Stimulated activated CD4-positive, alpha-beta T cell treated with anti-CD3 and anti-CD28 coated beads, TNF-alpha, amount 100 ng/mL, for 1 hour (primary cell): ENCODE results near the gene IGF2R.
"Not testable (repeated sequence)": the region's sequence is repeated elsewhere in the genome, so short reads cannot be mapped to it uniquely, and the experiment has no call there.

Experiments
- DNase-seq, 3 donors: peaks; one replicate each; pipeline ENCODE4 v3.0.0-alpha.2; 2020; ENCODE audit warnings: low read depth in 3 of 3, low spot score in 1 of 3

IGF2R gene

DNA sequence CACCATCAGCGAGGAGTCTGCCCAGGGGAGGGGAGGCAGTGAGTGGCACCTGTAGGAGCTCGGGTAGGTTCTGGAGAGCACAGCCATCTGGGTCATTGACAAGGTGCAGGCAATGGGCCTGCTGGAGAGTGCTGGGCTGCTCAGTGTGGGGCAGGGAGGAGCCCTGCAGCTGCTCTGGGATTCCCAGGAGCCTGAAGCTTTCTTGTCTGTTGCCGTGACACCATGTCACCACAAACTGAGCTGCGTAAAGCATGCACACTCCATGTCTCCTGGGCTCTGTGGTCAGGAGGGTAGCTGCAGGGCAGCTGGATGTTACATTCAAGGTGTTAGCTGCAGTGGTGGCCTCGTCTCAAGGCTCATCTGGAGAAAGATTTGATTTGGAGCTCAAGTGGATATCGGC lies 148.3 kb downstream of the IGF2R start:
- DNase-seq, result no peak

- no peak for DNase-seq
These were observed 149.8 kb downstream of the IGF2R start for GRCh38 chr6:160118620-160119229.

DNA sequence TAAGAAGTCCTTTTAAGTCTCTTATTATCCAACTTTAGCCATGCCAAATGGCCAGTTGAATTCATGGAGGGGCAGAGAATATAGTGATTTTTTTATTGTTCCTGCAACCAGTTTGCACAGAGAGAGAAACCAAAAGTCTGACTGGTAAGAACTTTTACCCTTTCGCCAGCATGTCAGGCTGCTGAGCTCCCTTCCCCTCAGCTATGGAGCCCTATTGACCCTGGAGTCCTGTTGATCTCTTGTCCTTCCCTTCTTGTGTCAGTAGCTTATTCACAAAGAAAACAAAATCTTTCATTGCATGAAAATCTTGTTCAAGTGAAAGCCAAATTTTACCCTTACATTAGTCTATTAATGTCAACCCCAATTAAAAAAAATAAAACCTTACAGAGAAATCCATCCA lies 151.2 kb downstream of the IGF2R start:
- no peak for DNase-seq

DNA sequence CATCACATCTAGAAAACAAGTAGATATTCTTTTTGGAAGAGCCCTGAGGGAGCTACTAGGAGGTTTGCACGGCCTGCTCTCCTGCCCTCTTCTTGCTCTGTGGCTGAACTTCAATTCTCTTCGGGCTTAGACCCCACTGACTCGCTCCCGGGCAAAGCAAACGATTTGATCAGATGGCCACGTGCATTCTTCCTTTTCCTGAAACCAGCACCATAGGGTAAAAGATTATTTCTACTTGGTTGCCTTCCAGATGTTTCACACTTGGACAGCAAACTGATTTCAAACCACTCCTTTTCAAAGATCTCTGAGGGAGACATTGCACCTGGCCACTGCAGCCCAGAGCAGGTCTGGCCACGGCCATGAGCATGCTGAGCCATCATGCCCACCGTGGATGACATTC lies 152.7 kb downstream of the IGF2R start, which contains the start of gene SLC22A1:
TSS of gene SLC22A1 (plus strand) at position 258 of the 400 bp plus-strand sequence. CDS start at position 379, 121 bp downstream.
- no peak for DNase-seq

DNA sequence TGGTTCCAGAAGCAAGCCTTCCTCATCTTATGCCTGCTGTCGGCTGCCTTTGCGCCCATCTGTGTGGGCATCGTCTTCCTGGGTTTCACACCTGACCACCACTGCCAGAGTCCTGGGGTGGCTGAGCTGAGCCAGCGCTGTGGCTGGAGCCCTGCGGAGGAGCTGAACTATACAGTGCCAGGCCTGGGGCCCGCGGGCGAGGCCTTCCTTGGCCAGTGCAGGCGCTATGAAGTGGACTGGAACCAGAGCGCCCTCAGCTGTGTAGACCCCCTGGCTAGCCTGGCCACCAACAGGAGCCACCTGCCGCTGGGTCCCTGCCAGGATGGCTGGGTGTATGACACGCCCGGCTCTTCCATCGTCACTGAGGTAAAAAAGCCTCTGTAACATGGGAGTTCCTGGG lies 153.1 kb downstream of the IGF2R start:
- no peak for DNase-seq

DNA sequence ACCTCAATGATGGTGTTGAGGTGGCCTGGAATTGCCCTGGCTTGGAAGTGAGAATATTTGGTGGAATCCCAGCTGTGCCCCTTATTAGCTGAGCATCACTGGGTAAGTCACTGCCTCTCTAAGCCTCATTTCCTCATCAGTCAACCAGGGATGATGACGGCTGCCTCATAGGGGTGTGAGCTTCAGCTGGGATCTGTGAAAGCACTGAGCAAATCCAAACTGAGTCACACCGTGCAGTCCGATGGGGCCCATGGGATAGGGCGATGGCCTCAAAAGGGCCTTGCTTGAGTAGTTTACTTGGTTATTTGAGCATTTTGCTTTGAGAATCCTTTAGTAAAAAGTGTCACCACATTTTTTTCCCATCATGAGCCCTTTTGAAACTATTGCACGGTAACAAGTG lies 153.9 kb downstream of the IGF2R start:
- no peak for DNase-seq

GRCh38 chr6:160124007-160124406 lies 155.1 kb downstream of the IGF2R start:
- no peak for DNase-seq

DNA sequence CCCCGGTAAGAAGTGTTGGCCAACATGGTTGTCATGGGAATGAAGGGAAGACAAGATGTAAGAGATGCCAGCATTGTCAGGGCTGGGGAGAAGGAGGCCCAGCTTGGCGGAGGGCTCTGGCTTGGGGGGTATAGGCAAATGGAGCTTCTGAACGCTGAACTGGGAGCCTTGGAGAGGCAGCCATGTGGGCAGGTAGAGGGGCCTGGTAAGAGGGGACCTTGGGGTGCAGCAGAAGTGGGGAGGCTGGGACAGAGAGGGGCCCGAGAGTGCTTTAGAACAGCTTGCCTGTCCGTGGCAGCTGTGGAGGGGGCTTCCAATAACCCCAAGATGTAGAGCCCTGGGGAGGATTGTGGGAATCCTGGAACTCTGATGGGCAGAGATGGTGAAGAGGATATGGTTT lies 155.7 kb downstream of the IGF2R start:
- no peak for DNase-seq

GRCh38 chr6:160125105-160125504 lies 156.2 kb downstream of the IGF2R start:
- DNase-seq, result not testable (repeated sequence)

DNA sequence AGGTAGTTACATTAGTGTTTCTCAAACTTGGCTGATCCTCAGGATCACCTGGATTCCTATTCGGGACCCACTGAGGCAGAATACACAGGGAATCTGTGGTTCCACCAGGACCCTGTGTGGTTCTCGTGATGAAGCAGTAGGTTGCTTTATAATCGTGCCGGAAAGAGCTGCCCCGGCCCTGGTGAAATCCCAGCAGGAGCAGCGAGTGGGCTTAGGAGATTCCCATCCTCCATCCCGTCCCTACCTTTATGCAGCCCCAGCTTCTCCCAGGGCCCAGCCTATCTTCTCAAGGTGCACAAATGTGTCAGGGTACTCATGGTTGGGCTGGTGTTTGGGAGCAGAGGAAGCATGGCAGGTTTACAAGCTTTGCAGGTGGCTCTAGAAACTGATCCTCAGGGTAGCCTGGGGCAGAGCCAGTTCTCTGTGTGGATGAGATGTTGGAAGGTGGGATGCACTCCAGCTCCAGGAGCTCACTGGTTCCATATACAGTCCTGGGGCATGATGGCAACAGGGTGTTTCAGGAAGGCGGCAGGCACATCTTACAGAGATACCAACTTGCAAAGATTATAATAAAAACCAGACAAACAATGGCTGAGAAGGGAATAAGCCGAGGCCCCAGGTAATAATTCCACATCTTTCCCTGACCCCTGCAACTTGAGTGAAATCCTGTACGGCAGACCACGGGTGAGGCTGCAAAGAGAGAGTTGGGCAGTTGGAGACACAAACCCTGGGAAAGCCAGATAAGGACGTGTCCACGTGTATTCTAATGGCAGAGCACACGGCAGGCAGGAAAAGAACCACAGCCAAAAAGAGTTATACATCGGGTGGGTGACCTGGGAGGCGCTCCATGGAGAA lies 158.6 kb downstream of the IGF2R start:
- DNase-seq, result no peak

GRCh38 chr6:160128125-160128683 lies 159.3 kb downstream of the IGF2R start:
- DNase-seq, result no peak

DNA sequence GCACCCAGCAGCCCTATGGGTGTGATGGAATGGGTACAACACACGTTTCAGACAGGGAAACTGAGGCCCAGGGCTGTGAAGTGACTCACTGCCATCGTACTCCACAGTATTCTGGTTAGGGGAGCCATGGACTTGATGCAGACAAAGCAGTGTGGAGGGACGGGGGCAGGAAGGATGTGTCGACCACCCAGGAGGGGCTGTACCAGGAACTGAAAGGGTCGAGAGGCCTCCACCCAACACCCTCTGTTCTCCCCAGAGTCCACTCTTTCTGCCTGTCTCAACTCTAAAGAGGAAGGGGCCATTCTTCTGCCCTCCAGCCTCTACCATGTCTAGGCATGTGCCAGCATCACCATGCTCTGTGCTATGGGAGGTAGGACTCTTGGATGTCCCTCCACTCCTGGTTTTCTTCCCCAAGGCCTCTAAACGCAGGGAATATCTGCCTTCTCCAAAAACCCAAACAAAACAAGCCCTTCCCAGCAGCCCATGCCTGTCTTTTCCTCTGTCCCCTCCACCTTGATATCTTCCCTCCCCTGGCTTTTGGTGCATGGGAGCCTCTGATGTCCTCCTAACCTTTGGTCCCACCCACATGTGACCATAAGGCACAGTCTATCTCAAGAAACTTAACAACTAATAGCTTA lies 160.1 kb downstream of the IGF2R start:
- DNase-seq, result no peak

GRCh38 chr6:160129881-160130615 lies 161.2 kb downstream of the IGF2R start:
- DNase-seq, result no peak

DNA sequence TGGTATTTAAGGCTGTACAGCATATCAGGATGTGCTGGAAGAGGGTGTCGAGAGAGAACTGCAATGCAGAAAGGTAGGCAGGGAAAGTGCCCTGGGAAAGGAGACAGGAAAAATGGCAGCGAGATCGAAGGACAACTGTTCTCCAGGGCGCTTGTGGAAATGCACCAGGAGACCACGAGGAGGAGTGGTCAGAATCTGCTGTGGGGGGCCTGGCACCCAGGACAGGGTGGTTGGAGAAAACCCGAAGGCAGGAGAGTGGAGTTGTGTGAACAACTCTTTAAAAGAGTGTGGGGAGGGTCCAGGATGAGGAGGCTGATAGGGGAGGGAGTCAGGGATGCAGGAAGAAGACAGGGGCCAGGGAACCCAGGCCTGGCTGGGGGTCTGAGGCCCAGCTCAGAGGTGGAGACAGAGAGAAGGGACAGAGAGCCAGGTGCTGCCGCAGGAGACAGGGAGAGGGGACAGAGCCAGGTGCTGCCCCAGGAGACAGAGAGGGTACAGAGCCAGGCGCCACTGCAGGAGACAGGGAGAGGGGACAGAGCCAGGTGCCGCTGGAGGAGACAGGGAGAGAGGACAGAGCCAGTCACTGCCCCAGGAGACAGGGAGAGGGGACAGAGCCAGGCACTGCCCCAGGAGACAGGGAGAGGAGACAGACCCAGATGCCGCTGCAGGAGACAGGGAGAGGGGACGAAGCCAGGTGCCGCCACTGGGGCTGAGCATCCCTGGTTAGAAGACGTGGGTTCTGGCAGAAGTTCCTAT lies 162.0 kb downstream of the IGF2R start:
- DNase-seq, result no peak

DNA sequence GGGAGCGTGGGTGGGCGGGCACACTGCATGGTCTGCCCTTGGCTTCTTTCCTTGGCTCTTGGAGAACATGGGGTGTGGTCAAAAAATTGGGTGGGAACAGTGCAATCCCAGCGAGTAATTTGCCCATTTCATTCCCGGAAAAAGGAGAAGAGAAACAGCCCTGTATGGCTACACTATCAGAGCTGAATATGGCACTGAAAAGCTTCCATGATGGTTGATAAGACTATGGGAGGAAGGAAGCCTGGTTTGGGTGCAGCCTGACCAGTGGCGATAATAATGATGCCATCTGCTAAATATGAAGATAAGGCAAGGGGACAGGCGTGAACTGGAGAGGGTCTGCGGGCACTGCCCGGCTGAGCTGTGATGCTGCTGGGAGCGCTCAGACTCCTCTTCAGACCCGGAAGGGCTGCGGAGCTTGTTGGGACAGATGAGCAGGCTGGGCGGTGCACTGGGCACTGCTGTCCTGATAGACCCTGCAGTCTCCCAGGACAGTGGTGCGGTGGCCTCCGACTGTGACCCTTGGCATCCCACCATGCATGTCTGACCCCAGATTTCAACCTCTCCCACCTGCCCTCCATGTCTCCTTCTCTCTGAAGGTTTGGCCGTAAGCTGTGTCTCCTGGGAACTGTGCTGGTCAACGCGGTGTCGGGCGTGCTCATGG lies 162.9 kb downstream of the IGF2R start:
- DNase-seq, result no peak

GRCh38 chr6:160132297-160132637 lies 163.4 kb downstream of the IGF2R start:
- DNase-seq, result no peak

DNA sequence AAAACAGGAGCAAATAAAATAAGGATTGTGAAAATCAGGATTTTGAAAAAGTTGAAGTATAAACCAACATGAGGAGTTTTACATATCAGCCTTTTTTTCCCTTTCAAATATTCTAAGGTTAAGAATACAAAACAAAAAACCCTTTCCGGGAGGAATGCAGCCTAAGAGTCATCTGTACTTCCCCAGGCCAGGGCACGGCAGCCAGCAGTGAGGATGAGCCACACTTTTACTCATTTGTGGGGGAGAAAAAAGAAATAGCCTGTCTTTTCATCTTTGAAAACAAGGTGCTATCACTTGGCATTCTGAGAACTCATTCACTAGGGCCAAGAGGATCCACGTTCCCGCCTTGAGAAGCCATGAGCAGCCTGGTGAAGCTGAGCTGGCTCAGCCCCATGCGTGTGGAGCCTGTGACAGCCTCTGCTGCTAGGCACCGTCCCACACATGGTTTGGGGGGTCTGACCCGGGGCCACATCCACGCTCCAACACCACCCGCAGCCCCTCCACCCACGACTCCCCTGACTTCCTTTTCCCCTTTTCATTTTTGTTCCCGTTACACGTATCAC lies 164.0 kb downstream of the IGF2R start:
- no peak for DNase-seq

GRCh38 chr6:160133441-160134336 lies 164.8 kb downstream of the IGF2R start:
- no peak for DNase-seq

DNA sequence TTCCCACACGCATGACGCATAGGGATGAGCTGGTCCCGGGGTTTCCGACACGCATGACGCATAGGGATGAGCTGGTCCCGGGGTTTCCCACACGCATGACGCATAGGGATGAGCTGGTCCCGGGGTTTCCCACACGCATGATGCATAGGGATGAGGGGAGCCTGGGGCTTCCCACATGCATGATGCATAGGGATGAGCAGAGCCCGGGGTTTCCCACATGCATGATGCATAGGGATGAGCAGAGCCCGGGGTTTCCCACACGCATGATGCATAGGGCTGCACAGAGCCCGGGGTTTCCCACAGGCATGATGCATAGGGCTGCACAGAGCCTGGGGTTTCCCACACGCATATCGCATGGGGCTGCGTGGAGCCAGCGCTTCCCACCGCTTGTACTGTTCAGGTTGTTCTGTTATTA lies 165.5 kb downstream of the IGF2R start:
- DNase-seq, result not testable (repeated sequence)
